ENCODE results near the gene BLOC1S4.

Gene BLOC1S4

GRCh38 chr4:6734165-6734786 is 18.3 kb downstream of the BLOC1S4 start:
- ChIA-PET CTCF (no interaction called here), POLR2A (ENCODE audit: low non-redundant PET) (no interaction called here)
- peak overlapping the region; percentile 88 for H3K27ac ChIP-seq
- no peak for DNase-seq (ENCODE audit: low spot score)
- TF ChIP-seq CTCF (conservative IDR thresholded peaks at IDR 0.05; ENCODE audit: low read depth): no peak

- DNase-seq (ENCODE audit: low spot score): no peak
- ChIA-PET CTCF (no interaction called here), POLR2A (ENCODE audit: low non-redundant PET) (no interaction called here)
- H3K27ac ChIP-seq: no peak overlapping the region
- no peak for TF ChIP-seq CTCF (conservative IDR thresholded peaks at IDR 0.05; ENCODE audit: low read depth)
Observed at GRCh38 chr4:6739920-6740319, 23.9 kb downstream of the BLOC1S4 start.

GRCh38 chr4:6740347-6740746 is 24.4 kb downstream of the BLOC1S4 start:
- H3K27ac ChIP-seq: no peak overlapping the region
- ChIA-PET CTCF (no interaction called here), POLR2A (ENCODE audit: low non-redundant PET) (no interaction called here)
- no peak for DNase-seq (ENCODE audit: low spot score)
- TF ChIP-seq CTCF (conservative IDR thresholded peaks at IDR 0.05; ENCODE audit: low read depth): no peak

GRCh38 chr4:6742507-6742906 is 26.5 kb downstream of the BLOC1S4 start:
- H3K27ac ChIP-seq: no peak overlapping the region
- POLR2A ChIA-PET (ENCODE audit: low non-redundant PET): no interaction called here
- CTCF ChIA-PET: no interaction called here
- TF ChIP-seq CTCF (conservative IDR thresholded peaks at IDR 0.05; ENCODE audit: low read depth): no peak
- DNase-seq (ENCODE audit: low spot score): no peak

- POLR2A ChIA-PET (ENCODE audit: low non-redundant PET): no interaction called here
- DNase-seq (ENCODE audit: low spot score): no peak
- CTCF ChIA-PET: no interaction called here
- TF ChIP-seq CTCF (conservative IDR thresholded peaks at IDR 0.05; ENCODE audit: low read depth): no peak
- H3K27ac ChIP-seq: no peak overlapping the region
Observed at GRCh38 chr4:6742989-6743388, 27.0 kb downstream of the BLOC1S4 start.

- CTCF ChIA-PET: no interaction called here
Observed at GRCh38 chr4:6746721-6747293, 30.8 kb downstream of the BLOC1S4 start.

More at GRCh38 chr4:6746721-6747293, 30.8 kb downstream of the BLOC1S4 start:
- TF ChIP-seq CTCF (conservative IDR thresholded peaks at IDR 0.05; ENCODE audit: low read depth): no peak
- POLR2A ChIA-PET (ENCODE audit: low non-redundant PET): no interaction called here
- H3K27ac ChIP-seq: peak overlapping the region; percentile 87
- no peak for DNase-seq (ENCODE audit: low spot score)
